ENCODE results near the gene ANKRD61. TPM values are rescaled to one million over a fixed set of nuclear protein-coding genes. Genes with fewer than 3 reads are reported as not detected.

ANKRD61 gene
- total RNA-seq, 1 donor = not detected

DNA sequence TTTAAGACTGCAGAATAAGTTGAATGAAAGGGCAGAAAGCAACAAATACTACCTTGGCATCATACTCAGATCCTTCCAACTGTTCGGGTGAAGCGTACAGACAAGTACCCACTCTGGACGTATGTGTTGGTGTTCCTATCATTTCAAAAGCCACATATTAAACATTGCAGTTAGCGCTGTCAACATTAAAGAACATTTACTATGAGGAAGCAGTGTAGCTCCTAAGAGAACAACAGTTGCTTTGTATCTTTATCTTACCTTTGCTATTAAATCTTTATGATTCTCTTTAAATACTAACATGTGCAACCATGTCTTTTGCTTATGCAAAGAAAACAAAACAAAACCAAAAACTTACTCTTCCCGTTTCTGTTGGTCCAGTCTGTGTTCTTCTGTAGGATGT is 2.6 kb upstream of the ANKRD61 start:
- TF ChIP-seq, protein P1, sequence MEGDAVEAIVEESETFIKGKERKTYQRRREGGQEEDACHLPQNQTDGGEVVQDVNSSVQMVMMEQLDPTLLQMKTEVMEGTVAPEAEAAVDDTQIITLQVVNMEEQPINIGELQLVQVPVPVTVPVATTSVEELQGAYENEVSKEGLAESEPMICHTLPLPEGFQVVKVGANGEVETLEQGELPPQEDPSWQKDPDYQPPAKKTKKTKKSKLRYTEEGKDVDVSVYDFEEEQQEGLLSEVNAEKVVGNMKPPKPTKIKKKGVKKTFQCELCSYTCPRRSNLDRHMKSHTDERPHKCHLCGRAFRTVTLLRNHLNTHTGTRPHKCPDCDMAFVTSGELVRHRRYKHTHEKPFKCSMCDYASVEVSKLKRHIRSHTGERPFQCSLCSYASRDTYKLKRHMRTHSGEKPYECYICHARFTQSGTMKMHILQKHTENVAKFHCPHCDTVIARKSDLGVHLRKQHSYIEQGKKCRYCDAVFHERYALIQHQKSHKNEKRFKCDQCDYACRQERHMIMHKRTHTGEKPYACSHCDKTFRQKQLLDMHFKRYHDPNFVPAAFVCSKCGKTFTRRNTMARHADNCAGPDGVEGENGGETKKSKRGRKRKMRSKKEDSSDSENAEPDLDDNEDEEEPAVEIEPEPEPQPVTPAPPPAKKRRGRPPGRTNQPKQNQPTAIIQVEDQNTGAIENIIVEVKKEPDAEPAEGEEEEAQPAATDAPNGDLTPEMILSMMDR (IDR thresholded peaks at IDR 0.05; ENCODE audit: extremely low read depth, low read depth, low read length) = no peak
- peak; percentile 44 for DNase-seq (ENCODE audit: insufficient read length, low spot score, missing footprints)
- Histone ChIP-seq H3K9me3 (ENCODE audit: low read depth, low read length) (no peaks in the 10 kb centered on the region), H3K4me3 (ENCODE audit: insufficient read depth, low read length) (no peak overlapping the region), H2AFZ (ENCODE audit: low read length) (no peak overlapping the region), H3K4me2 (ENCODE audit: insufficient read depth, low read length) (no peak overlapping the region), H3K4me1 (ENCODE audit: insufficient read depth, low read length) (no peaks in the 10 kb centered on the region), H3K27me3 (ENCODE audit: insufficient read depth, low read length) (no peaks in the 10 kb centered on the region), H3K27ac (ENCODE audit: low read depth, low read length) (no peak overlapping the region), H3K36me3 (ENCODE audit: insufficient read depth, low read length) (peaks cover 73% of the 10 kb centered on the region), H4K20me1 (ENCODE audit: insufficient read depth, low read length) (no peaks in the 10 kb centered on the region), H3K79me2 (ENCODE audit: insufficient read depth, low read length) (peaks cover 13% of the 10 kb centered on the region)

DNA sequence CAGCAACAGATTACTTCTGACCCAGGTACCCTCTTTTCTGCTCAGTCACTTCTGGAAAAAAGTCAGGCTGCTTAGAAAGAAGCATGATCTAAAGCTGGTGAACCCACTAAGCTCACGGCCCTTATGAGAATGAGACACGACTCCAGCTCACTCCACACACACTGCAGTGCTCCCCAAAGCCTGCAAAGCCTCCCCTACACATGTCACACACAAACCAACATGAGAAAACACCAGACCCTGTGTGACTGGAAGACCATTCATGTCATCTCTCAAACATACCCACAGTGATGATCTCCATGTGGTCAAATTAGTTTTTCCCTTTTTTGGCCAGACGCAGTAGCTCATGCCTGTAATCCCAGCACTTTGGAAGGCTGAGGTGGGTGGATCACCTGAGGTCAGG is 391 bp downstream of the ANKRD61 start:
- Histone ChIP-seq H2AFZ (ENCODE audit: low read length) (no peak overlapping the region), H3K9me3 (ENCODE audit: low read depth, low read length) (no peaks in the 10 kb centered on the region), H3K27me3 (ENCODE audit: insufficient read depth, low read length) (no peaks in the 10 kb centered on the region), H3K4me2 (ENCODE audit: insufficient read depth, low read length) (no peak overlapping the region), H3K36me3 (ENCODE audit: insufficient read depth, low read length) (peaks cover 61% of the 10 kb centered on the region), H3K27ac (ENCODE audit: low read depth, low read length) (no peak overlapping the region), H3K4me1 (ENCODE audit: insufficient read depth, low read length) (no peaks in the 10 kb centered on the region), H3K4me3 (ENCODE audit: insufficient read depth, low read length) (no peak overlapping the region), H4K20me1 (ENCODE audit: insufficient read depth, low read length) (no peaks in the 10 kb centered on the region), H3K79me2 (ENCODE audit: insufficient read depth, low read length) (peaks cover 16% of the 10 kb centered on the region)
- DNase-seq (ENCODE audit: insufficient read length, low spot score, missing footprints) = no peak
- TF ChIP-seq, protein P1 (IDR thresholded peaks at IDR 0.05; ENCODE audit: extremely low read depth, low read depth, low read length) = no peak

DNA sequence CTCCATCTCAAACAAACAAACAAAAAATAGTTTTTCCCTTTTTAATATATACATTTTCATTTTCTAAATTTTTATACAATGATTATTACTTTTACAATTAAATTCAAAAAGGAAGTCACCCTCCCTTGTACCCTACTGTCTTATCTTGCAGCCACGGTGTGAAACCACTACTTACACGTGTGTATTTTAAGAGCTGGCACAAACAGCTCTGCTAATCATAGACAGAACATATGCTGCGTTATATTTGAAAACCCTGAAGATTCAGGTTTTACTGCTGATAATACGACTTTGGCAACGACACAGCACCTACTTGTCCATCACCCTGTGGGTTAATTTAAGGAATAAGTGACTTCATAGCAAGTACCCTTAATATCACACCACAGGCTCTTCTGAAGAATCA is 991 bp downstream of the ANKRD61 start:
- H4K20me1 ChIP-seq (ENCODE audit: insufficient read depth, low read length) = no peaks in the 10 kb centered on the region
- no peak overlapping the region for H3K27ac ChIP-seq (ENCODE audit: low read depth, low read length)
- H3K36me3 ChIP-seq (ENCODE audit: insufficient read depth, low read length) = peaks cover 59% of the 10 kb centered on the region
- H3K4me3 ChIP-seq (ENCODE audit: insufficient read depth, low read length) = no peak overlapping the region
- H2AFZ ChIP-seq (ENCODE audit: low read length) = no peak overlapping the region
- H3K9me3 ChIP-seq (ENCODE audit: low read depth, low read length) = no peaks in the 10 kb centered on the region
- peaks cover 16% of the 10 kb centered on the region for H3K79me2 ChIP-seq (ENCODE audit: insufficient read depth, low read length)
- TF ChIP-seq, protein P1 (IDR thresholded peaks at IDR 0.05; ENCODE audit: extremely low read depth, low read depth, low read length) = no peak
- H3K4me2 ChIP-seq (ENCODE audit: insufficient read depth, low read length) = no peak overlapping the region
- DNase-seq (ENCODE audit: insufficient read length, low spot score, missing footprints) = no peak
- H3K27me3 ChIP-seq (ENCODE audit: insufficient read depth, low read length) = no peaks in the 10 kb centered on the region
- no peaks in the 10 kb centered on the region for H3K4me1 ChIP-seq (ENCODE audit: insufficient read depth, low read length)

DNA sequence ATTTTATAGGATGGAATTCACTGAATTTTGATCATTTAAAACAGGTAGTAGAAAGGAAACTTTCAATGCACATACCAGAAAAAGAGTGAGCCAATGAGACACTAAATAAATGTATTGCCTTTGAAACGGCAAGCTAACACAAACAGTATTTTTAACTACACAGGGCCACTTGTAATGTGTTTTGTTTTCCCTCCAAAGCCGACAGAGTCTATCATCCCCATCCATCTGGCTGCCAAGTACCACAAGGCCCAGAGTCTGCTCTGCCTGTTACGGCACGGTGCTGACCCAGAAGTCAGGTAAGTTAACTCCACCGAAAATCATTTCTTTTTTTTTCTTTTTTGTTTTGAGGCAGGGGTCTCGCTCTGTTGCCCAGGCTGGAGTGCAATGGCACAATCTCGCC is 1.5 kb downstream of the ANKRD61 start:
- no peak for DNase-seq (ENCODE audit: insufficient read length, low spot score, missing footprints)
- H3K4me2 ChIP-seq (ENCODE audit: insufficient read depth, low read length) = no peak overlapping the region
- TF ChIP-seq, protein P1 (IDR thresholded peaks at IDR 0.05; ENCODE audit: extremely low read depth, low read depth, low read length) = no peak
- H3K79me2 ChIP-seq (ENCODE audit: insufficient read depth, low read length) = peaks cover 16% of the 10 kb centered on the region
- H3K4me1 ChIP-seq (ENCODE audit: insufficient read depth, low read length) = no peaks in the 10 kb centered on the region
- H4K20me1 ChIP-seq (ENCODE audit: insufficient read depth, low read length) = no peaks in the 10 kb centered on the region
- no peaks in the 10 kb centered on the region for H3K27me3 ChIP-seq (ENCODE audit: insufficient read depth, low read length)
- no peak overlapping the region for H2AFZ ChIP-seq (ENCODE audit: low read length)
- no peak overlapping the region for H3K4me3 ChIP-seq (ENCODE audit: insufficient read depth, low read length)
- H3K9me3 ChIP-seq (ENCODE audit: low read depth, low read length) = no peaks in the 10 kb centered on the region
- no peak overlapping the region for H3K27ac ChIP-seq (ENCODE audit: low read depth, low read length)
- H3K36me3 ChIP-seq (ENCODE audit: insufficient read depth, low read length) = peaks cover 59% of the 10 kb centered on the region

Data from osteoblast (primary cell).